ENCODE results near the gene SLC26A5. TPM values are rescaled to one million over a fixed set of nuclear protein-coding genes. Genes with fewer than 3 reads are reported as not detected.
"Not testable (repeated sequence)": the region's sequence is repeated elsewhere in the genome, so short reads cannot be mapped to it uniquely, and the experiment has no call there.

Gene SLC26A5
- total RNA-seq, 1 donor: not detected

DNA sequence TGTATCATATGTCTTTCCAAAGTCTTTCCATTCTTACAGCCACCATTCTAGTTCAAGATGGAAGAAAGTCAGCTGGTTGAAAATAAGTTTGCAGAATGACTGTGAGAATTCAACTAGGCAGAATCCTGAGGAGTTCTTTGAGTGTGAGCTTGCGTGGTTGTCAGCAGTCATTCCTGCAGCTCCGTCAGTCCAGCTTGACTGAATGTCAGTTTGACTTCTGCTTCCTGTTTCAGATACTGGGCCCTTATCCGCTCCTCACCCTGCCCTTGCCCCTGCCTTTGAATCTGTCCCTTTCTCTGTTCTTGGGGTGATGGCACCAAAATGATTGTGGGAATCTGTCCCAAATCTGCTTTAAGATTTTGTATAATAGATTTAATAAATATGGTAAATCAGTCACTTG is 27.8 kb downstream of the SLC26A5 start:
- H3K4me1 ChIP-seq (ENCODE audit: insufficient read depth, low read length): no peaks in the 10 kb centered on the region
- no peaks in the 10 kb centered on the region for H3K36me3 ChIP-seq (ENCODE audit: insufficient read depth, low read length)
- no peaks in the 10 kb centered on the region for H3K9me3 ChIP-seq (ENCODE audit: low read depth, low read length)
- no peaks in the 10 kb centered on the region for H4K20me1 ChIP-seq (ENCODE audit: insufficient read depth, low read length)
- no peak for DNase-seq (ENCODE audit: insufficient read length, low spot score, missing footprints)
- no peak overlapping the region for H3K4me3 ChIP-seq (ENCODE audit: insufficient read depth, low read length)
- H3K79me2 ChIP-seq (ENCODE audit: insufficient read depth, low read length): no peaks in the 10 kb centered on the region
- peaks cover 2% of the 10 kb centered on the region for H3K27me3 ChIP-seq (ENCODE audit: insufficient read depth, low read length)
- TF ChIP-seq, protein P1, sequence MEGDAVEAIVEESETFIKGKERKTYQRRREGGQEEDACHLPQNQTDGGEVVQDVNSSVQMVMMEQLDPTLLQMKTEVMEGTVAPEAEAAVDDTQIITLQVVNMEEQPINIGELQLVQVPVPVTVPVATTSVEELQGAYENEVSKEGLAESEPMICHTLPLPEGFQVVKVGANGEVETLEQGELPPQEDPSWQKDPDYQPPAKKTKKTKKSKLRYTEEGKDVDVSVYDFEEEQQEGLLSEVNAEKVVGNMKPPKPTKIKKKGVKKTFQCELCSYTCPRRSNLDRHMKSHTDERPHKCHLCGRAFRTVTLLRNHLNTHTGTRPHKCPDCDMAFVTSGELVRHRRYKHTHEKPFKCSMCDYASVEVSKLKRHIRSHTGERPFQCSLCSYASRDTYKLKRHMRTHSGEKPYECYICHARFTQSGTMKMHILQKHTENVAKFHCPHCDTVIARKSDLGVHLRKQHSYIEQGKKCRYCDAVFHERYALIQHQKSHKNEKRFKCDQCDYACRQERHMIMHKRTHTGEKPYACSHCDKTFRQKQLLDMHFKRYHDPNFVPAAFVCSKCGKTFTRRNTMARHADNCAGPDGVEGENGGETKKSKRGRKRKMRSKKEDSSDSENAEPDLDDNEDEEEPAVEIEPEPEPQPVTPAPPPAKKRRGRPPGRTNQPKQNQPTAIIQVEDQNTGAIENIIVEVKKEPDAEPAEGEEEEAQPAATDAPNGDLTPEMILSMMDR (IDR thresholded peaks at IDR 0.05; ENCODE audit: extremely low read depth, low read depth, low read length): no peak
- H2AFZ ChIP-seq (ENCODE audit: low read length): no peak overlapping the region
- H3K4me2 ChIP-seq (ENCODE audit: insufficient read depth, low read length): no peak overlapping the region
- H3K27ac ChIP-seq (ENCODE audit: low read depth, low read length): no peak overlapping the region

DNA sequence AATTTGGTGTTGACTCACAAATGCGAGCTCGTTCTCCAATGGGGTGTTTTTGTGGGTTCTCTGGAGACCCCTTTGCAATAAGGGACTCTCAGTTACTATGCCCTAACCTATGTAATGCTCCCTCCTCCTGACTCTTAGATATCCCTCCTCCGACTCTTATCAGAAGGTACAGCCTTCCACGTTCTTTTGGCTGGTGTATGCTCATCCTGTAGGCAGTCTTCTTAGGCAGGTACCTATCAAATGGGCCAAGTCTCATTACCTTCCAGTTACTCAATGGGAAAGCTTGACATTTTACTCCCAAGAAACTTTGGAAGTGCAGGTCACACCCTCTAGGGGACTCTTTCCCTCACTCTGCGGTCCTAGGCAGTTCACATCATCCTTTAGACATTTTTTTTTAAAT is 32.6 kb downstream of the SLC26A5 start:
- no peak overlapping the region for H3K4me3 ChIP-seq (ENCODE audit: insufficient read depth, low read length)
- no peaks in the 10 kb centered on the region for H4K20me1 ChIP-seq (ENCODE audit: insufficient read depth, low read length)
- H3K4me2 ChIP-seq (ENCODE audit: insufficient read depth, low read length): no peak overlapping the region
- no peak for DNase-seq (ENCODE audit: insufficient read length, low spot score, missing footprints)
- TF ChIP-seq, protein P1 (IDR thresholded peaks at IDR 0.05; ENCODE audit: extremely low read depth, low read depth, low read length): no peak
- H3K27ac ChIP-seq (ENCODE audit: low read depth, low read length): no peak overlapping the region
- peaks cover 2% of the 10 kb centered on the region for H3K27me3 ChIP-seq (ENCODE audit: insufficient read depth, low read length)
- H3K9me3 ChIP-seq (ENCODE audit: low read depth, low read length): no peaks in the 10 kb centered on the region
- H3K79me2 ChIP-seq (ENCODE audit: insufficient read depth, low read length): no peaks in the 10 kb centered on the region
- no peaks in the 10 kb centered on the region for H3K36me3 ChIP-seq (ENCODE audit: insufficient read depth, low read length)
- H2AFZ ChIP-seq (ENCODE audit: low read length): no peak overlapping the region
- no peaks in the 10 kb centered on the region for H3K4me1 ChIP-seq (ENCODE audit: insufficient read depth, low read length)

DNA sequence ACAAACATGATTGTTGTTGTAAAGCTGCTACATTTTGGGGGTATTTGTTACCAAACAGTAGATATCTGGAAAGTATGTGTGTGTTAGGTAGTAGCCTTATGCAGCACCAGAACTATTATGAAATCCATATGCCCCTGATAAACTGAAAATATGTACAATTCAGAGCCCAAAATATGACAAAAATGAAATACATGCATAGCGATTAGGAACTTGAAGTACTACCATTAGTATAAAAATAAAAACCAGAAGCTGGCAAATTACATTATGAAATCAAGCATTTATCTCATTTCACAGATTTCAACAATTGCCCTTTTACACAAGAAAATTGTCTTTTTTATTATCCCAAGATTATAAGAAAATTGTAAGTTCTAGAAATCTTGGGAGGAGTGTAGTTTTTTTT is 33.9 kb downstream of the SLC26A5 start:
- Histone ChIP-seq H3K4me2 (ENCODE audit: insufficient read depth, low read length) (no peak overlapping the region), H2AFZ (ENCODE audit: low read length) (no peak overlapping the region), H3K4me3 (ENCODE audit: insufficient read depth, low read length) (no peak overlapping the region), H3K27me3 (ENCODE audit: insufficient read depth, low read length) (peaks cover 8% of the 10 kb centered on the region), H3K27ac (ENCODE audit: low read depth, low read length) (no peak overlapping the region), H3K36me3 (ENCODE audit: insufficient read depth, low read length) (no peaks in the 10 kb centered on the region), H3K4me1 (ENCODE audit: insufficient read depth, low read length) (no peaks in the 10 kb centered on the region), H4K20me1 (ENCODE audit: insufficient read depth, low read length) (no peaks in the 10 kb centered on the region), H3K9me3 (ENCODE audit: low read depth, low read length) (no peaks in the 10 kb centered on the region), H3K79me2 (ENCODE audit: insufficient read depth, low read length) (no peaks in the 10 kb centered on the region)
- no peak for DNase-seq (ENCODE audit: insufficient read length, low spot score, missing footprints)
- TF ChIP-seq, protein P1 (IDR thresholded peaks at IDR 0.05; ENCODE audit: extremely low read depth, low read depth, low read length): no peak

DNA sequence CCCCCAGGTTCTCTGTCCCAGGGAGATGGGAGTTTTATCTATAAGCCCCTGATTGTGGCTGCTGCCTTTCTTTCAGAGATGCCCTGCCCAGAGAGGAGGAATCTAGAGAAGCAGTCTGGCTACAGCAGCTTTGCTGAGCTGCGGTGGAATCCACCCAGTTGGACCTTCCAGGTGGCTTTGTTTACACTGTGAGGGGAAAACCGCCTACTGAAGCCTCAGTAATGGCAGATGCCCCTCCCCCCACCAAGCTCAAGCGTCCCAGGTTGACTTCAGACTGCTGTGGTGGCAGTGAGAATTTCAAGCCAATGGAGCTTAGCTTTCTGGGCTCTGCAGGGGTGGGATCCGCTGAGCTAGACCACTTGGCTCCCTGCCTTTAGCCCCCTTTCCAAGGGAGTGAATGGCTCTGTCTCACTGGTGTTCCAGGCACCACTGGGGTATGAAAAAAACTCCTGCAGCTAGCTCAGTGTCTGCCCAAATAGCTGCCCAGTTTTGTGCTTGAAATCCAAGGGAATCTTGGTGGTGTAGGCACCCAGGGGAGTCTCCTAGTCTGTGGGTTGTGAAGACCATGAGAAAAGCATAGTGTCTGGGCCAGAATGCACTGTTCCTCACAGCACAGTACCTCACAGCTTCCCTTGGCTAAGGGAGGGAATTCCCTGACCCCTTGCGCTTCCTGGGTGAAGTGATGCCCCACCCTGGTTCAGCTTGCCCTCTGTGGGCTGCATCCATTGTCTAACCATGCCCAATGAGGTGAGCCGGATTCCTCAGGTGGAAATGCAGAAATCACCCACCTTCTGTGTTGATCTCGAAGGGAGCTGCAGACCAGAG is 40.0 kb downstream of the SLC26A5 start:
- peaks cover 11% of the 10 kb centered on the region for H3K27me3 ChIP-seq (ENCODE audit: insufficient read depth, low read length)

DNA sequence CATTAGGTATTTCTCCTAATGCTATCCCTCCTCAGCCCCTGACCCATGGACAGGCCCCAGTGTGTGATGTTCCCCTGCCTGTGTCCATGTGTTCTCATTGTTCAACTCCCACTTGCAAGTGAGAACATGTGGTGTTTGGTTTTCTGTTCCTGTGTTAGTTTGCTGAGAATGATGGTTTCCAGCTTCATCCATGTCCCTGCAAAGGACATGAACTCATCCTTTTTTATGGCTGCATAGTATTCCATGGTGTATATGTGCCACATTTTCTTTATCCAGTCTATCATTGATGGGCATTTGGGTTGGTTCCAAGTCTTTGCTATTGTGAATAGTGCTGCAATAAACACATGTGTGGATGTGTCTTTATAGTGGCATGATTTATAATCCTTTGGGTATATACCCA is 46.3 kb downstream of the SLC26A5 start:
- not testable (repeated sequence) for H3K27me3 ChIP-seq (ENCODE audit: insufficient read depth, low read length); H3K4me2 ChIP-seq (ENCODE audit: insufficient read depth, low read length); H3K79me2 ChIP-seq (ENCODE audit: insufficient read depth, low read length); H3K27ac ChIP-seq (ENCODE audit: low read depth, low read length); H3K4me3 ChIP-seq (ENCODE audit: insufficient read depth, low read length); H3K36me3 ChIP-seq (ENCODE audit: insufficient read depth, low read length); H3K4me1 ChIP-seq (ENCODE audit: insufficient read depth, low read length); H3K9me3 ChIP-seq (ENCODE audit: low read depth, low read length); H2AFZ ChIP-seq (ENCODE audit: low read length); H4K20me1 ChIP-seq (ENCODE audit: insufficient read depth, low read length); DNase-seq (ENCODE audit: insufficient read length, low spot score, missing footprints)

More for the DNA sequence above, 40.0 kb downstream of the SLC26A5 start:
- not testable (repeated sequence) for H3K9me3 ChIP-seq (ENCODE audit: low read depth, low read length); H3K4me2 ChIP-seq (ENCODE audit: insufficient read depth, low read length); H2AFZ ChIP-seq (ENCODE audit: low read length); H3K4me1 ChIP-seq (ENCODE audit: insufficient read depth, low read length); H3K4me3 ChIP-seq (ENCODE audit: insufficient read depth, low read length); DNase-seq (ENCODE audit: insufficient read length, low spot score, missing footprints); H3K27ac ChIP-seq (ENCODE audit: low read depth, low read length); H4K20me1 ChIP-seq (ENCODE audit: insufficient read depth, low read length); H3K36me3 ChIP-seq (ENCODE audit: insufficient read depth, low read length); H3K79me2 ChIP-seq (ENCODE audit: insufficient read depth, low read length)

All from osteoblast (primary cell).